Suprapubic skin (tissue), 4 donors: Measurements from ENCODE around the gene CD79A.

ENCODE experiments used
- CTCF ChIP-seq, 2 donors: fragments of 200-600 bp in 1 of 2; fragments of 450-650 bp in 1 of 2; sonication (generic) in 1 of 2; IDR thresholded peaks; one replicate each; pipeline ENCODE4 v1.5.1; 2016 to 2019; ENCODE audit warnings: antibody characterized with exemption in 2 of 2, mild to moderate bottlenecking in 1 of 2, moderate library complexity in 1 of 2
- POLR2A ChIP-seq, 2 donors: fragments of 450-650 bp; IDR thresholded peaks; one replicate each; pipeline ENCODE4 v1.6.1; 2017; ENCODE audit warnings: antibody characterized with exemption in 2 of 2, mild to moderate bottlenecking in 2 of 2, moderate library complexity in 2 of 2
- POLR2AphosphoS5 ChIP-seq, 3 donors: sonication (generic); formaldehyde crosslinking; IDR thresholded peaks; one replicate each; pipeline ENCODE4 v1.6.1; 2017; ENCODE audit warnings: antibody characterized with exemption in 3 of 3

DNA sequence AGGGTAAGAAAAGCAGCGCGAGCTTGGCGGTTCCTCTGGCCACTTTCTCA lies 32.3 kb upstream of the CD79A start, which contains the start of gene DMRTC2:
- TF ChIP-seq POLR2A (IDR thresholded peaks at IDR 0.05) = no peak
- no peak for TF ChIP-seq CTCF (IDR thresholded peaks at IDR 0.05)
- no peak for TF ChIP-seq POLR2AphosphoS5 (IDR thresholded peaks at IDR 0.05)
